Transverse colon (tissue), 3 donors: ENCODE measurements around the gene EMP2.

Experiments used
- CTCF ChIP-seq, 5 experiments: fragments of 200-600 bp in 3 of 5; fragments of 450-650 bp in 2 of 5; sonication (generic) in 3 of 5; IDR thresholded peaks; 1 replicate in 2 of 5; 2 replicates in 3 of 5; pipeline ENCODE4 v1.5.1; 2016 to 2017; ENCODE audit warnings: antibody characterized with exemption in 5 of 5, inconsistent platforms in 3 of 5, mild to moderate bottlenecking in 2 of 5, moderate library complexity in 1 of 5
- POLR2A ChIP-seq: fragments of 450-650 bp; IDR thresholded peaks from one replicate; pipeline ENCODE4 v1.6.1; 2016; ENCODE audit warnings: antibody characterized with exemption, mild to moderate bottlenecking, moderate library complexity

GRCh38 chr16:10538583-10538982, 41.8 kb downstream of the EMP2 start:
- TF ChIP-seq CTCF (IDR thresholded peaks at IDR 0.05) (no peak), POLR2A (no peak)
